ENCODE data around the gene SKI. TPM values are rescaled to one million over a fixed set of nuclear protein-coding genes. Genes with fewer than 3 reads are reported as not detected.

Gene SKI
- total and polyA plus RNA-seq, 2 of the 8 experiments (the other 6 are each of a cell fraction or from before 2014, with no cell fraction given) = 8.3 to 87.6 TPM

- TF ChIP-seq E2F6 (IDR thresholded peaks at IDR 0.05) (no peak), SIN3A (conservative IDR thresholded peaks at IDR 0.05 in 1 of 2, IDR thresholded peaks at IDR 0.05 in 1 of 2; ENCODE audit: low read depth in 1 of 2, low read length in 2 of 2) (no peak), RXRA (IDR thresholded peaks at IDR 0.05; ENCODE audit: insufficient read depth, low read depth, low read length) (no peak), ASH2L (IDR thresholded peaks at IDR 0.05; ENCODE audit: low read length) (no peak), CHD2 (IDR thresholded peaks at IDR 0.05; ENCODE audit: low read length) (no peak), SP2 (IDR thresholded peaks at IDR 0.05; ENCODE audit: low read length) (no peak), BACH1 (IDR thresholded peaks at IDR 0.05; ENCODE audit: low read length) (no peak), ATF2 (IDR thresholded peaks at IDR 0.05; ENCODE audit: low read length) (no peak), SP4 (IDR thresholded peaks at IDR 0.05; ENCODE audit: low read length) (no peak), NANOG (IDR thresholded peaks at IDR 0.05; ENCODE audit: insufficient read depth, low read depth, low read length, poor library complexity, severe bottlenecking) (no peak), EZH2 (IDR thresholded peaks at IDR 0.05; ENCODE audit: low read depth, low read length, severe bottlenecking) (no peak), YY1 (IDR thresholded peaks at IDR 0.05; ENCODE audit: low read depth, low read length) (no peak), USF2 (IDR thresholded peaks at IDR 0.05; ENCODE audit: low read length) (no peak), RBBP5 (IDR thresholded peaks at IDR 0.05; ENCODE audit: borderline replicate concordance, low read depth, low read length) (no peak)
These were observed 112.8 kb downstream of the SKI start (continued) for GRCh38 chr1:2340918-2341254.

Data from H1 (cell line).